Measurements from ENCODE around the gene ZNF750.

- TF ChIP-seq CTCF (IDR thresholded peaks at IDR 0.05; ENCODE audit: insufficient read depth, low read length) (no peak), POLR2AphosphoS5 (IDR thresholded peaks at IDR 0.05; ENCODE audit: low read depth) (no peak), SPI1 (IDR thresholded peaks at IDR 0.05; ENCODE audit: borderline replicate concordance, low read depth) (no peak), GABPA (IDR thresholded peaks at IDR 0.05; ENCODE audit: low read depth) (no peak)
- TF ChIP-seq, protein P1, sequence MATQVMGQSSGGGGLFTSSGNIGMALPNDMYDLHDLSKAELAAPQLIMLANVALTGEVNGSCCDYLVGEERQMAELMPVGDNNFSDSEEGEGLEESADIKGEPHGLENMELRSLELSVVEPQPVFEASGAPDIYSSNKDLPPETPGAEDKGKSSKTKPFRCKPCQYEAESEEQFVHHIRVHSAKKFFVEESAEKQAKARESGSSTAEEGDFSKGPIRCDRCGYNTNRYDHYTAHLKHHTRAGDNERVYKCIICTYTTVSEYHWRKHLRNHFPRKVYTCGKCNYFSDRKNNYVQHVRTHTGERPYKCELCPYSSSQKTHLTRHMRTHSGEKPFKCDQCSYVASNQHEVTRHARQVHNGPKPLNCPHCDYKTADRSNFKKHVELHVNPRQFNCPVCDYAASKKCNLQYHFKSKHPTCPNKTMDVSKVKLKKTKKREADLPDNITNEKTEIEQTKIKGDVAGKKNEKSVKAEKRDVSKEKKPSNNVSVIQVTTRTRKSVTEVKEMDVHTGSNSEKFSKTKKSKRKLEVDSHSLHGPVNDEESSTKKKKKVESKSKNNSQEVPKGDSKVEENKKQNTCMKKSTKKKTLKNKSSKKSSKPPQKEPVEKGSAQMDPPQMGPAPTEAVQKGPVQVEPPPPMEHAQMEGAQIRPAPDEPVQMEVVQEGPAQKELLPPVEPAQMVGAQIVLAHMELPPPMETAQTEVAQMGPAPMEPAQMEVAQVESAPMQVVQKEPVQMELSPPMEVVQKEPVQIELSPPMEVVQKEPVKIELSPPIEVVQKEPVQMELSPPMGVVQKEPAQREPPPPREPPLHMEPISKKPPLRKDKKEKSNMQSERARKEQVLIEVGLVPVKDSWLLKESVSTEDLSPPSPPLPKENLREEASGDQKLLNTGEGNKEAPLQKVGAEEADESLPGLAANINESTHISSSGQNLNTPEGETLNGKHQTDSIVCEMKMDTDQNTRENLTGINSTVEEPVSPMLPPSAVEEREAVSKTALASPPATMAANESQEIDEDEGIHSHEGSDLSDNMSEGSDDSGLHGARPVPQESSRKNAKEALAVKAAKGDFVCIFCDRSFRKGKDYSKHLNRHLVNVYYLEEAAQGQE (IDR thresholded peaks at IDR 0.05; ENCODE audit: insufficient replicate concordance, low read depth) = no peak
These were observed 35.2 kb downstream of the ZNF750 start for GRCh38 chr17:82804442-82805191.

All from HL-60 (cell line).